Activated CD4-positive, CD25-positive, alpha-beta regulatory T cell treated with anti-CD3 and anti-CD28 coated beads, Interleukin-2, amount 50 U/mL, for 16 hours (primary cell): Measurements from ENCODE around the gene DDX6.
"Not testable (repeated sequence)": the region's sequence is repeated elsewhere in the genome, so short reads cannot be mapped to it uniquely, and the experiment has no call there.

Experiments used
- DNase-seq: peaks from one replicate; pipeline ENCODE4 v3.0.0-alpha.2; 2020; ENCODE audit warnings: low read depth, low spot score

DDX6 gene

GRCh38 chr11:118791111-118791960 lies at the start of gene DDX6:
DDX6 (minus strand) TSS chr11:118791164; CDS start chr11:118786251, 4,913 bp downstream.
- DNase-seq = peak; percentile 82

- DNase-seq = no peak
Observed at GRCh38 chr11:118838905-118839553, 48.1 kb upstream of the DDX6 start.

GRCh38 chr11:118837868-118838267 lies 46.9 kb upstream of the DDX6 start:
- no peak for DNase-seq

- no peak for DNase-seq
Observed at GRCh38 chr11:118834427-118835028, 43.6 kb upstream of the DDX6 start.

- DNase-seq = no peak
Observed at GRCh38 chr11:118827118-118827517, 36.2 kb upstream of the DDX6 start.

GRCh38 chr11:118822936-118823510 lies 32.1 kb upstream of the DDX6 start:
- not testable (repeated sequence) for DNase-seq

- DNase-seq = no peak
Observed at GRCh38 chr11:118820412-118821357, 29.7 kb upstream of the DDX6 start.

- DNase-seq = not testable (repeated sequence)
Observed at GRCh38 chr11:118820025-118820379, 29.0 kb upstream of the DDX6 start.

GRCh38 chr11:118819334-118820024 lies 28.5 kb upstream of the DDX6 start:
- no peak for DNase-seq

GRCh38 chr11:118818130-118818529 lies 27.2 kb upstream of the DDX6 start:
- DNase-seq = no peak

- no peak for DNase-seq
Observed at GRCh38 chr11:118813551-118813950, 22.6 kb upstream of the DDX6 start.

GRCh38 chr11:118812485-118812884 lies 21.5 kb upstream of the DDX6 start:
- no peak for DNase-seq

- no peak for DNase-seq
Observed at GRCh38 chr11:118807800-118808778, 17.1 kb upstream of the DDX6 start.

GRCh38 chr11:118806400-118806799 lies 15.4 kb upstream of the DDX6 start:
- no peak for DNase-seq

- DNase-seq = no peak
Observed at GRCh38 chr11:118804094-118804493, 13.1 kb upstream of the DDX6 start.

GRCh38 chr11:118799372-118799771 lies 8.4 kb upstream of the DDX6 start:
- DNase-seq = no peak

GRCh38 chr11:118797510-118797909 lies 6.5 kb upstream of the DDX6 start:
- no peak for DNase-seq

GRCh38 chr11:118792570-118793124 lies 1.7 kb upstream of the DDX6 start:
- DNase-seq = peak; percentile 43

GRCh38 chr11:118791961-118792569 lies 1.1 kb upstream of the DDX6 start:
- DNase-seq = no peak
